CD4-positive, CD25-positive, alpha-beta regulatory T cell (primary cell): ENCODE measurements around the gene ALLC. TPM values are rescaled to one million over a fixed set of nuclear protein-coding genes. Genes with fewer than 3 reads are reported as not detected.

Experiments
- ATAC-seq, 2 donors: fragments of 150-1000 bp; cut with Tn5 transposase; one replicate each; pipeline ENCODE4 v1.10.0; 2021; ENCODE audit warnings: low read depth in 2 of 2, moderate number of reproducible peaks in 2 of 2, moderate library complexity in 1 of 2
- DNase-seq, 3 donors: peaks; one replicate each; pipeline versions ENCODE4 v3.0.0 to v3.0.0-alpha.2; 2012 to 2022; ENCODE audit warnings: mixed read lengths in 1 of 3
- H3K27ac ChIP-seq: one replicate; pipeline ENCODE4 v1.7.0; 2013; ENCODE audit warnings: mild to moderate bottlenecking, low read length; ENCODE audit not compliant: insufficient read depth, poor library complexity, severe bottlenecking
- H3K27me3 ChIP-seq: one replicate; pipeline ENCODE4 v1.7.0; 2013; ENCODE audit warnings: low read length; ENCODE audit not compliant: control insufficient read depth, insufficient read depth
- H3K36me3 ChIP-seq: one replicate; pipeline ENCODE4 v1.7.0; 2013; ENCODE audit warnings: mild to moderate bottlenecking, low read length, moderate library complexity; ENCODE audit not compliant: control insufficient read depth, insufficient read depth
- H3K4me1 ChIP-seq: 2 replicates; pipeline ENCODE4 v1.7.0; 2013; ENCODE audit warnings: mild to moderate bottlenecking, low read length; ENCODE audit not compliant: insufficient read depth, control insufficient read depth, poor library complexity, severe bottlenecking
- H3K4me3 ChIP-seq: one replicate; pipeline ENCODE4 v1.7.0; 2013; ENCODE audit warnings: low read depth, mild to moderate bottlenecking, low read length, moderate library complexity
- H3K9me3 ChIP-seq, 2 experiments: 1 replicate in 1 of 2; 2 replicates in 1 of 2; pipeline ENCODE4 v1.7.0; 2013; ENCODE audit warnings: low read length in 2 of 2, mild to moderate bottlenecking in 1 of 2, moderate library complexity in 1 of 2; ENCODE audit not compliant: control insufficient read depth in 2 of 2
- H3K27ac Mint-ChIP-seq, 3 donors: one replicate each; pipeline ENCODE4 v1.8.0; 2020 to 2022; ENCODE audit warnings: mild to moderate bottlenecking in 3 of 3, mixed read lengths in 3 of 3, moderate library complexity in 2 of 3
- H3K27me3 Mint-ChIP-seq: one replicate; pipeline ENCODE4 v1.8.0; 2022; ENCODE audit warnings: mild to moderate bottlenecking, mixed read lengths
- H3K36me3 Mint-ChIP-seq: one replicate; pipeline ENCODE4 v1.8.0; 2020; ENCODE audit warnings: mixed read lengths
- H3K4me1 Mint-ChIP-seq, 4 donors: one replicate each; pipeline ENCODE4 v1.8.0; 2020 to 2022; ENCODE audit warnings: mixed read lengths in 4 of 4, mild to moderate bottlenecking in 1 of 4
- H3K4me3 Mint-ChIP-seq, 4 donors: one replicate each; pipeline ENCODE4 v1.8.0; 2020 to 2022; ENCODE audit warnings: mild to moderate bottlenecking in 4 of 4, mixed read lengths in 4 of 4, moderate library complexity in 3 of 4
- H3K9me3 Mint-ChIP-seq, 7 donors: one replicate each; pipeline ENCODE4 v1.8.0; 2020 to 2022; ENCODE audit warnings: mixed read lengths in 7 of 7, mild to moderate bottlenecking in 3 of 7, moderate library complexity in 2 of 7
- polyA plus RNA-seq, 4 donors: library from polyadenylated mRNA; unstranded; fragments of 300-500 nt; fragmentation: Illumina TruSeq; gene quantifications; one replicate each; pipeline ENCODE4 v1.2.3, GENCODE V29; 2021
- total RNA-seq: library from RNA; stranded (reverse); gene quantifications from one replicate; pipeline ENCODE4 v1.2.3, GENCODE V29; 2022

Gene ALLC
- total and polyA plus RNA-seq, 5 donors from 2014 or later, result not detected

DNA sequence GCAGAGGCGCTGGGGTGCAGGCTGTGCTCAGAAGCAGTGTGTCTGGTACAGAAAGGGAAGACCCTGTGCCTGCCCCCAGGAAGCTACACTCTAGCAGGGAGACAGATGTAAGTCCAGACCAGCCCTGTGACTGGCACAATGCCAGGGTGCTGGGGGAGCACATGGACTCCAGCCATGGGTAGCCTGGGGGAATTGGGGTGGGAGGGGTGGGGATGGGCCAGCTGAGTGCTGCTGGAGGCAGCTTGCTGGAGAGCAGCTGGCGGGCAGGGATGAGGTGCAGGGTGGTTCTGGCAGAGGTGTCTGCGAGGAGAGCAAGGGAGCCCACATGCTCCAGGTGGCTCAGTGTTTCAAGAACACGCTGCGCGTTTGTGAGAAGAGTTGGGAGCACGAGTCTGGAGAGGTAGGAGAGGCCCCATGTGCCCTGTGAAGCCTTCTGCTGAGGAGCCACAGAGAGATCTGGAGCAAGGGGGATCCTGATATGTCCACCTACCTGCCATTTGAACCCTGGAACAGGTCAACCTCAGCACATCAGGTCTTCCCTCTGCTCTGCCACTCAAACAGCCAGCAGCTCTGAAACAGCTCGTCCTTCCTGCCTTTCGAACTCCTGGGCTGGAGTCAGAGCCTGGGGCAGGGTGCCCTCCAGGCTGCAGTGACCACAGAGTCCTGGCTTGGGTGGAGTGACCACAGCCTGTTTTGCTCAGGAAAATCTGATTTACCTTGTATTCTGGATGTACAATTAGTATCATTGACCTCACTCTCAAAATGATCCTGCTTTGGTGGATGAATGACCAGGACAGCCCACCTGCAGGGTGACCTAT, 15.1 kb downstream of the ALLC start:
- Mint-ChIP-seq H3K4me3 (no peak overlapping the region), H3K9me3 (peaks cover 0 to 2% (median 0%) of the 10 kb centered on the region in 7 donors), H3K4me1 (no peaks in the 10 kb centered on the region), H3K27ac (peak overlapping the region in 1 of 3 donors; percentile 39), H3K36me3 (no peaks in the 10 kb centered on the region), H3K27me3 (peaks cover 17% of the 10 kb centered on the region)
- DNase-seq (no peak), ATAC-seq (no peak)
- no peaks in the 10 kb centered on the region for H3K9me3 ChIP-seq
- no peaks in the 10 kb centered on the region for H3K27me3 ChIP-seq
- H3K4me1 ChIP-seq, result no peaks in the 10 kb centered on the region
- no peak overlapping the region for H3K4me3 ChIP-seq
- no peak overlapping the region for H3K27ac ChIP-seq
- no peaks in the 10 kb centered on the region for H3K36me3 ChIP-seq

DNA sequence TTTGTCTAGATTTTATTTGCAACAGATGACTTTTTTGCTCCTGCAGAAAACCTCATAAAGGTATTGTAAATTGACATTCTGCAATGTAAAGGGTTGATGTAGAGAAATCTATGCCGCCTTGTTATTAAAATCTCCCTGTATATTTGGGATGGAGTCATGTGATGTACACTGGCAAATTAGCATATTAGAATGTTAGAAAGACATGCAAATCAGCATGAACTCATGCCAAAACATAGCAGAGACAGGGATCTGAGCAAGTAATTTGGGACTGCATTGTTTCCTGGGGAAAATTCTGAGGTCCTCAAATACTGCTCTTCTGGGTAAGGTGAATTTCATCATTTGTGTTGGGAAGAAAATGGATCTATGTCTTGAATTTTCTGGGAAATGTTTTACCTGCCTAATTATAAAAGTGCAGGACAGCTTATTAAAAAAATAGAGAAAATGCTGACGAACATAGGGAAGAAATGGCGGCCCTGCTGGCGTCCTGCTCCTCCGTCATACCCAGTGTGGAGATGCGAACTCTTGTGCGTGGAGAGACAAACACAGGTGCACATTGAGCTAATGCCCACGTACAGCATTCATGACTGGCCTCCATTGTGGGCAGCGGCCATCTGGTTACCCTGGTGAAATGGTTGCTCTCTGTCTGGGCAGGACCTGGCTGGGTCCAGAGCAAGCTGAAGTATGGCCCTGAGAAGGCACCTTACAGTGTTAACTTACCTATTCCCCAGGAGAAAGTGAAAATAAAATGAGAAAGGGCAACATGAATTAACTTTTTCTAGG, 16.3 kb downstream of the ALLC start:
- DNase-seq, result no peak
- Histone ChIP-seq H3K36me3 (no peaks in the 10 kb centered on the region), H3K9me3 (no peaks in the 10 kb centered on the region), H3K27ac (no peak overlapping the region), H3K4me3 (no peak overlapping the region), H3K27me3 (no peaks in the 10 kb centered on the region), H3K4me1 (no peaks in the 10 kb centered on the region)
- no peak for ATAC-seq
- H3K27ac Mint-ChIP-seq, result no peak overlapping the region
- H3K4me1 Mint-ChIP-seq, result no peaks in the 10 kb centered on the region
- H3K27me3 Mint-ChIP-seq, result peaks cover 22% of the 10 kb centered on the region
- H3K36me3 Mint-ChIP-seq, result no peaks in the 10 kb centered on the region
- no peak overlapping the region for H3K4me3 Mint-ChIP-seq
- H3K9me3 Mint-ChIP-seq, result peaks cover 0 to 2% (median 0%) of the 10 kb centered on the region in 7 donors

DNA sequence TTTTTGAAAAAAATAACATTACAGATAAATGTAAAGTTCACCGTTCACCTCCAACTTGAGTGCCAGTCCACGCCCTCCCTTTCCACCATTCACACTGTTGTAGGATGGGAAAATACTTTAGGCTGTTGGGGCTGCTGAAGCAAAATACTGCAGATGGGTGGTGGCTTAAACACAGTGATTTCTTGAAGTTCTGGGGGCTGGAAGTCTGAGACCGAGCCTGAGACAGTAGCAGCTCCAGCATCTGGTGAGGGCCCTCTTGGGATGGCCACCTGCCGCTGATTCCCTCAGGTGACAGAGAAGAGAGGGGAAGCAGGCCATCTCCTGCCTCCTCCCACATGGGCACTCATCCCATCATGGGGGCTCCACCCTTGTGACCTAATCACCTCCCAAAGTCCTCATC, 17.7 kb downstream of the ALLC start:
- Histone ChIP-seq H3K4me1 (no peaks in the 10 kb centered on the region), H3K4me3 (no peak overlapping the region), H3K27ac (no peak overlapping the region), H3K27me3 (no peaks in the 10 kb centered on the region), H3K36me3 (no peaks in the 10 kb centered on the region), H3K9me3 (no peaks in the 10 kb centered on the region)
- ATAC-seq (no peak), DNase-seq (no peak)
- no peaks in the 10 kb centered on the region for H3K4me1 Mint-ChIP-seq
- no peaks in the 10 kb centered on the region for H3K36me3 Mint-ChIP-seq
- H3K4me3 Mint-ChIP-seq, result no peak overlapping the region
- H3K27ac Mint-ChIP-seq, result no peak overlapping the region
- peaks cover 24% of the 10 kb centered on the region for H3K27me3 Mint-ChIP-seq
- peaks cover 0 to 2% (median 0%) of the 10 kb centered on the region in 7 donors for H3K9me3 Mint-ChIP-seq

DNA sequence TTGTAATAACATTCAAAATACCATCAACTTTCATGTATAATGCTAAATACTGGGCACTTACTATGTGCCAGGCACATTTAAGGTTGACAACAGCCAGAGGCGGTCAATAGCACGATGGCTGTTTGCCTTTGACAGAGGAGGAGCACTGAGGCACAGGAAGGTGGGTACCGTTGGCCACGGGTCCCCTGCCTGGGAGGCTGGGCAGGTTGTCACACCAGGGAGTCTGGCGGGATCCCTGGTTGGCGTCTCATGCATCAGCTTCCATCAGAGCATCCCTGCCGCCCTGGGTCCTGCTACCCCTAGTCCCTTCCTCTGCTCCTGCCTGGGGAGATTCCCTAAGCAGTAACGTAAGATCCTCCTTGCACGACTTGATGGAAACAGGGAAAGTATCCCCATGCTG, 19.4 kb downstream of the ALLC start:
- Mint-ChIP-seq H3K27me3 (peaks cover 24% of the 10 kb centered on the region), H3K27ac (no peak overlapping the region), H3K9me3 (peaks cover 0 to 2% (median 0%) of the 10 kb centered on the region in 7 donors)

DNA sequence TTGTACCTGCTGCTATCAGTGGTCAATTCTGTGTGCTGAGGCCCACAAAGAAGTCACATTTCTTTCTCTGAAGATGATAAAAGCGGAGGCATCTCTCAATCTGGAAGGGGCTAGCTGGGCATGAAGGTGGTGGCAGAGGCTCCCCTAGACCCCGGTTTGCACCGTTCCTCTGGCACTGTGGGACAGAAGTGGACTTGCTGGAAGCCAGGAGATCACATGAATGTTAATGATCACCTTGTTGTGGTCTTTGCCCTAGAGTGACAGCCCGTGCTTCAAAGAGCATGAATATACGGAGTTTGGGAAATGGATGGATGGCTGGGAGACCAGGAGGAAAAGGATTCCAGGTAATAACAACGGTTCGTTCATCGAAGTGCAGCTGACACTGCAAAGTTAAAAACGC, 20.2 kb downstream of the ALLC start:
- H3K27me3 ChIP-seq, result no peaks in the 10 kb centered on the region
- H3K4me1 Mint-ChIP-seq, result no peaks in the 10 kb centered on the region
- no peak overlapping the region for H3K27ac Mint-ChIP-seq
- no peaks in the 10 kb centered on the region for H3K9me3 ChIP-seq
- no peaks in the 10 kb centered on the region for H3K36me3 Mint-ChIP-seq
- DNase-seq (no peak), ATAC-seq (no peak)
- peaks cover 24% of the 10 kb centered on the region for H3K27me3 Mint-ChIP-seq
- no peaks in the 10 kb centered on the region for H3K36me3 ChIP-seq
- no peaks in the 10 kb centered on the region for H3K4me1 ChIP-seq
- no peak overlapping the region for H3K4me3 Mint-ChIP-seq
- H3K27ac ChIP-seq, result no peak overlapping the region
- peaks cover 0 to 2% (median 0%) of the 10 kb centered on the region in 7 donors for H3K9me3 Mint-ChIP-seq
- no peak overlapping the region for H3K4me3 ChIP-seq

More for the DNA sequence above, 19.4 kb downstream of the ALLC start:
- Mint-ChIP-seq H3K4me3 (no peak overlapping the region), H3K36me3 (no peaks in the 10 kb centered on the region), H3K4me1 (no peaks in the 10 kb centered on the region)
- ATAC-seq (no peak), DNase-seq (no peak)
- Histone ChIP-seq H3K27ac (no peak overlapping the region), H3K4me1 (no peaks in the 10 kb centered on the region), H3K27me3 (no peaks in the 10 kb centered on the region), H3K9me3 (no peaks in the 10 kb centered on the region), H3K4me3 (no peak overlapping the region), H3K36me3 (no peaks in the 10 kb centered on the region)

DNA sequence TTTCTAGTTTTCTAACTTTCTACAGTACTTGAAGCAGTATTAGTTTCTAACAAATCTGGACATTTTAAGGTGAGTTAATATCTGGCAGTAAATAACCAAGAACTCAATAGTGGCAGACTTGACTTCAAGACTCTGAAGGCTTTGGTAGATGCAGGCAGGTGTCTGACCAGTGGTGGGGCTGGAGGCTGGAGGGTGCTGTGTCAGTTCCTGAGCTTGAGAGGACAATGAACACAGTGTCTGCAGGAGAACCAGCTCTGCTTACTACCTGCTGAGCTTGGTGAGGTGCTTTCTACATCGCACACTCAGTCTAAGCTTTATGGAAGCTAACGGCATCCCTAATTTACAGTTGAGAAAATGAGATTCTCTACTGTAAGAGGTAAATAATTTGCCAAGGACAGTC, 21.2 kb downstream of the ALLC start:
- Mint-ChIP-seq H3K27ac (no peak overlapping the region), H3K4me3 (no peak overlapping the region), H3K36me3 (no peaks in the 10 kb centered on the region), H3K9me3 (peaks cover 0 to 2% (median 0%) of the 10 kb centered on the region in 7 donors), H3K27me3 (peaks cover 17% of the 10 kb centered on the region), H3K4me1 (no peaks in the 10 kb centered on the region)
- Histone ChIP-seq H3K27me3 (no peaks in the 10 kb centered on the region), H3K36me3 (no peaks in the 10 kb centered on the region), H3K4me1 (no peaks in the 10 kb centered on the region), H3K4me3 (no peak overlapping the region), H3K9me3 (no peaks in the 10 kb centered on the region), H3K27ac (no peak overlapping the region)
- ATAC-seq (no peak), DNase-seq (no peak)

DNA sequence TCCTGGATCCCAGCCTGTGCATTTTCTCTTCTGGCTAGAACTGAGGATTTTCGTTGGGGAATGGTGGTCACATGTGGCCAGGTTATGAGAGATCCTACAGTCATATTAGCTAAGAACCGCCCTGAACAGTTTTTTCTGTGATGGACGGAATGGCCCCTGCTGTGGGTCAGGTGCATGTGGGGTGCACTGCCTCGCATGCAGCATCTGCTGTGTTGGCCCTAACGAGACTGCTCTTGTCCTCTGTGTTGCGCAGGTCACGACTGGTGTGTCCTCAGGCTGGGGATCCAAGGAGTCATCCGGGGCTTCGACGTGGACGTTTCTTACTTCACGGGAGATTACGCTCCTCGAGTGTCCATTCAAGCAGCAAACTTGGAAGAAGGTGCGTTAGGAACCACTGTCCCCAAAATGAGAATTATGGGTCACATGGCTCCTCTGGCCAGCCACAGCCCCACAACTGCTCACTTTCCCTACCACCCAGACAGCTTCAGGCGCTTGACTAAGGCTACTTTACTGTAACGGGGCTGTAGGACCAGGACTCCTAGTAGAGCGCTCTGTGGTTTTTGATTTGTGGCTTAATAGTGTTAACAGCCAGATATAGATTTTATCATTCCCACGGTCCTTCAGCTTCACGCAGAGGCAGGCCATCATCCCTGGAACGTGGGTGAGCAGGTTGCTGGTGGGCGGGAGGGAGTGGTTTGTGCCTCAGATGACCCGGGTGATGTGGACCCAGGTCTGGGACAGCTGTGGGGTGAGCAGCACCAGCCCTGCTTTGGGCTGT, 21.8 kb downstream of the ALLC start:
- no peak overlapping the region for H3K4me3 ChIP-seq
- H3K27me3 ChIP-seq, result no peaks in the 10 kb centered on the region
- Mint-ChIP-seq H3K27ac (no peak overlapping the region), H3K27me3 (peaks cover 16% of the 10 kb centered on the region), H3K9me3 (peaks cover 0 to 2% (median 0%) of the 10 kb centered on the region in 7 donors), H3K4me3 (no peak overlapping the region), H3K36me3 (no peaks in the 10 kb centered on the region), H3K4me1 (no peaks in the 10 kb centered on the region)
- no peaks in the 10 kb centered on the region for H3K4me1 ChIP-seq
- H3K27ac ChIP-seq, result no peak overlapping the region
- ATAC-seq (no peak), DNase-seq (no peak)
- H3K36me3 ChIP-seq, result no peaks in the 10 kb centered on the region
- no peaks in the 10 kb centered on the region for H3K9me3 ChIP-seq
